CD4-positive, CD25-positive, alpha-beta regulatory T cell (primary cell): ENCODE data around the gene ZNG1B. TPM values are rescaled to one million over a fixed set of nuclear protein-coding genes. Genes with fewer than 3 reads are reported as not detected.
"Not testable (repeated sequence)": the region's sequence is repeated elsewhere in the genome, so short reads cannot be mapped to it uniquely, and the experiment has no call there.

ENCODE experiments used
- ATAC-seq, 2 donors: fragments of 150-1000 bp; cut with Tn5 transposase; one replicate each; pipeline ENCODE4 v1.10.0; 2021; ENCODE audit warnings: low read depth in 2 of 2, moderate number of reproducible peaks in 2 of 2, moderate library complexity in 1 of 2
- DNase-seq, 3 donors: peaks; one replicate each; pipeline versions ENCODE4 v3.0.0 to v3.0.0-alpha.2; 2012 to 2022; ENCODE audit warnings: mixed read lengths in 1 of 3
- H3K27ac ChIP-seq: one replicate; pipeline ENCODE4 v1.7.0; 2013; ENCODE audit warnings: mild to moderate bottlenecking, low read length; ENCODE audit not compliant: insufficient read depth, poor library complexity, severe bottlenecking
- H3K27me3 ChIP-seq: one replicate; pipeline ENCODE4 v1.7.0; 2013; ENCODE audit warnings: low read length; ENCODE audit not compliant: control insufficient read depth, insufficient read depth
- H3K36me3 ChIP-seq: one replicate; pipeline ENCODE4 v1.7.0; 2013; ENCODE audit warnings: mild to moderate bottlenecking, low read length, moderate library complexity; ENCODE audit not compliant: control insufficient read depth, insufficient read depth
- H3K4me1 ChIP-seq: 2 replicates; pipeline ENCODE4 v1.7.0; 2013; ENCODE audit warnings: mild to moderate bottlenecking, low read length; ENCODE audit not compliant: insufficient read depth, control insufficient read depth, poor library complexity, severe bottlenecking
- H3K4me3 ChIP-seq: one replicate; pipeline ENCODE4 v1.7.0; 2013; ENCODE audit warnings: low read depth, mild to moderate bottlenecking, low read length, moderate library complexity
- H3K9me3 ChIP-seq, 2 experiments: 1 replicate in 1 of 2; 2 replicates in 1 of 2; pipeline ENCODE4 v1.7.0; 2013; ENCODE audit warnings: low read length in 2 of 2, mild to moderate bottlenecking in 1 of 2, moderate library complexity in 1 of 2; ENCODE audit not compliant: control insufficient read depth in 2 of 2
- H3K27ac Mint-ChIP-seq, 3 donors: one replicate each; pipeline ENCODE4 v1.8.0; 2020 to 2022; ENCODE audit warnings: mild to moderate bottlenecking in 3 of 3, mixed read lengths in 3 of 3, moderate library complexity in 2 of 3
- H3K27me3 Mint-ChIP-seq: one replicate; pipeline ENCODE4 v1.8.0; 2022; ENCODE audit warnings: mild to moderate bottlenecking, mixed read lengths
- H3K36me3 Mint-ChIP-seq: one replicate; pipeline ENCODE4 v1.8.0; 2020; ENCODE audit warnings: mixed read lengths
- H3K4me1 Mint-ChIP-seq, 4 donors: one replicate each; pipeline ENCODE4 v1.8.0; 2020 to 2022; ENCODE audit warnings: mixed read lengths in 4 of 4, mild to moderate bottlenecking in 1 of 4
- H3K4me3 Mint-ChIP-seq, 4 donors: one replicate each; pipeline ENCODE4 v1.8.0; 2020 to 2022; ENCODE audit warnings: mild to moderate bottlenecking in 4 of 4, mixed read lengths in 4 of 4, moderate library complexity in 3 of 4
- H3K9me3 Mint-ChIP-seq, 7 donors: one replicate each; pipeline ENCODE4 v1.8.0; 2020 to 2022; ENCODE audit warnings: mixed read lengths in 7 of 7, mild to moderate bottlenecking in 3 of 7, moderate library complexity in 2 of 7
- polyA plus RNA-seq, 4 donors: library from polyadenylated mRNA; unstranded; fragments of 300-500 nt; fragmentation: Illumina TruSeq; gene quantifications; one replicate each; pipeline ENCODE4 v1.2.3, GENCODE V29; 2021
- total RNA-seq: library from RNA; stranded (reverse); gene quantifications from one replicate; pipeline ENCODE4 v1.2.3, GENCODE V29; 2022

The ZNG1B gene
- total RNA-seq (35.5 TPM), polyA plus RNA-seq (10 to 100 TPM; 22.2 to 34.6 (median 29.3) TPM)

DNA sequence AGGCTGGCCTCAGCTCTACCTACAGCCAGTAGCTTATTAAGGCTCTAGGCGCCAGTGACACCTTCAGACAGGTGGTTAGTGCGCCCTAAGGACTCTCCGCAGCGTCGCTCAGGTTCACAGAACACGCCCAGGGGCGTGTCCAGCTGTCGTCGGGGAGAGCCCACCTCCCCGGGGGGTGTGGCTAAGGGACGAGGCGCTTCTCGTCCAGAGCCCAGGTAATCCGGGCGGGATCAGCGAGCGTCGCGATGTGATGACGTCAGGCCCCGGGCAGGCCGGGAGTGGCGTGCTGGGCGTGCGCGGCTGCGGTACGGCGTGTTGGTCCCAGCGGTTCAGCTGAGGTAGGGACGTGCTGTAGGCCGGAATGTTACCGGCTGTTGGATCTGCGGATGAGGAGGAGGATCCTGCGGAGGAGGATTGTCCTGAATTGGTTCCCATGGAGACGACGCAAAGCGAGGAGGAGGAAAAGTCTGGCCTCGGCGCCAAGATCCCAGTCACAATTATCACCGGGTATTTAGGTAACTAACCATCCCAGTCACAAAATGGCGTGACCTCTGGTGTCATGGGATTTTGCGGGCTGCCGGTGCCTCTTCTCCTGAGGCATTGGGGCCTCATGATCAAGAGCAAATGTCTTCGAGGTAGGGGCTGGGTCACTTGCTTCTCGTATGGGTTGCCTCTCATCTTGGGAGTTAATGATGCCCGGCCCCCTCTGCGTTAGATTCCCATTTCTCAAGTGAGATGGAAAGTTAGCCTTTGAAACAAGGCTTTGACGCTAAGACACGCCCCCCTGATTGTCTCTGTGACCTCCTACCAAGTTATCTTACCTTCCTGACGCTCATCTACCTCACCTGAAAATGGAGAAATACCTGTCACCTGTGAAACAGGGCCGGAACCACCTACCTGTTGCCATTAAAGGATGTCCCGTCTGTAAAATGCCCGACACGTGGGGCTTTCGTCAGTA, at the start of gene ZNG1B:
Gene ZNG1B (plus strand): TSS at position 184 of the 958 bp plus-strand sequence. CDS start 178 bp downstream, at position 362.
- not testable (repeated sequence) for H3K27me3 ChIP-seq, H3K9me3 ChIP-seq, H3K9me3 Mint-ChIP-seq, H3K36me3 Mint-ChIP-seq, H3K4me1 Mint-ChIP-seq, H3K36me3 ChIP-seq, H3K27me3 Mint-ChIP-seq, ATAC-seq, H3K4me1 ChIP-seq
- peak within 1 kb of the TSS; percentile 91 to 96 (median 93) for H3K27ac Mint-ChIP-seq
- H3K4me3 Mint-ChIP-seq, result peak within 1 kb of the TSS; percentile 86 to 94 (median 90)
- Histone ChIP-seq H3K4me3 (peak within 1 kb of the TSS; percentile 66), H3K27ac (peak within 1 kb of the TSS; percentile 72)
- peak; percentile 7 to 84 (median 77) for DNase-seq

DNA sequence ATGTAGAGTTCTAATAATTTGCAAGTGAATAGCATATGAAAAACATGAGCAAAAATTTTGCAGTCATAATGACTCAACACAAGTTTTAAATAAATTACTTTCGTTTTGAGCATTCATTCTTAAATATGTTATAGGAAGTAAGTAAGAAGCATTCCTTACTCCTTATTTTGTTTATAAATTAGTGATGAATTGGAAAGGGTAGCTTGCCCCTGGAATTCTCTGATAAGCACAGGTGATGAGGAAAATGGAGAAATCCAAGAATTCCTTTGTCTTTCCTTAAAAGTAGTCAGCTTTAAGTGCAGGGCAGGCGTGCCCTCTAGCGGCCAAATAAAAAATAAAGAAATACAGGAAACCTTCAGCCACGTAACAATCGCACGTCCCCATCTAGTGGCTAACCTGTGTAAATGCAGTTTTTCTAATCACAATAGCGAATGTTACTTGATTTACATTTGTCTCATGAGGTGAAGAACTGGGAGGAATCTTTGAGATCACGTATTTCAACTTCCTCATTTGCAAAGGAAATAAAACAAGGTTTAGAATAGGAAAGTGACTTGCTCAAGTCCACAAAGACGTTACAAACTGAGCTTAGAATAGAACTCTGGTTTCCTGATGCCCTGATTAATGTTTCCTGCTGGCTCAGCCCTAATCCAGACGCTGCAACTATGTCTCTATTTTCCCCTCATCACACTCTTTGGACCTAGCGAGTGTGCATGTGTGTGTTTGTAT, 47.2 kb upstream of the ZNG1B start:
- no peaks in the 10 kb centered on the region for H3K27me3 ChIP-seq
- H3K9me3 Mint-ChIP-seq, result no peaks in the 10 kb centered on the region
- no peaks in the 10 kb centered on the region for H3K9me3 ChIP-seq
- H3K4me1 Mint-ChIP-seq, result peaks cover 6 to 18% (median 13%) of the 10 kb centered on the region in 4 donors
- peak; percentile 94 to 97 for ATAC-seq
- peak overlapping the region; percentile 53 to 88 (median 78) for H3K4me3 Mint-ChIP-seq
- no peaks in the 10 kb centered on the region for H3K36me3 Mint-ChIP-seq
- peak; percentile 58 to 88 (median 84) for DNase-seq
- H3K4me1 ChIP-seq, result peaks cover 3% of the 10 kb centered on the region
- H3K36me3 ChIP-seq, result no peaks in the 10 kb centered on the region
- H3K4me3 ChIP-seq, result peak overlapping the region; percentile 81
- peaks cover 35% of the 10 kb centered on the region for H3K27me3 Mint-ChIP-seq
- H3K27ac ChIP-seq, result no peak overlapping the region
- peak overlapping the region in 2 of 3 donors; percentile 34 to 49 for H3K27ac Mint-ChIP-seq

DNA sequence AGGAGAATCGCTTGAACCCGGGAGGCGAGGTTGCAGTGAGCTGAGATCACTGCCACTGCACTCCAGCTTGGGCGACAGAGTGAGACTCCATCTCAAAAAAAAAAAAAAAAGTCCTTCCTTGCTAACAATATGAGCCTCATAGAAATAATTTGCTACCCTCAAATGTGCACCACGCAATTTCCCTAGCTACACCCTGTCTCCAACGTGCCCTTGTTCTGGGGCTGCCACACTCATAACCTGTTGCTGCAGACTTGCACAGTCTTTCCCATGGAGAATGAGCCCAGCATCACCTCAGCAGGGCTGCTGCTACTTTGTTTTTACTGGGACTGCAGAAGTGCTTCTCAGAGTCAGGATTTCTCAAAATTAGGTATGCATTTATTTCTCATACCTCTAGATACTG, 46.4 kb upstream of the ZNG1B start:
- Histone ChIP-seq H3K9me3 (no peaks in the 10 kb centered on the region), H3K4me1 (peaks cover 3% of the 10 kb centered on the region), H3K36me3 (no peaks in the 10 kb centered on the region), H3K27ac (no peak overlapping the region), H3K4me3 (no peak overlapping the region), H3K27me3 (no peaks in the 10 kb centered on the region)
- Mint-ChIP-seq H3K4me1 (peaks cover 6 to 18% (median 13%) of the 10 kb centered on the region in 4 donors), H3K9me3 (no peaks in the 10 kb centered on the region), H3K4me3 (peak overlapping the region in 2 of 4 donors; percentile 15 to 80), H3K36me3 (no peaks in the 10 kb centered on the region), H3K27ac (no peak overlapping the region), H3K27me3 (peaks cover 30% of the 10 kb centered on the region)
- ATAC-seq, result no peak
- no peak for DNase-seq

DNA sequence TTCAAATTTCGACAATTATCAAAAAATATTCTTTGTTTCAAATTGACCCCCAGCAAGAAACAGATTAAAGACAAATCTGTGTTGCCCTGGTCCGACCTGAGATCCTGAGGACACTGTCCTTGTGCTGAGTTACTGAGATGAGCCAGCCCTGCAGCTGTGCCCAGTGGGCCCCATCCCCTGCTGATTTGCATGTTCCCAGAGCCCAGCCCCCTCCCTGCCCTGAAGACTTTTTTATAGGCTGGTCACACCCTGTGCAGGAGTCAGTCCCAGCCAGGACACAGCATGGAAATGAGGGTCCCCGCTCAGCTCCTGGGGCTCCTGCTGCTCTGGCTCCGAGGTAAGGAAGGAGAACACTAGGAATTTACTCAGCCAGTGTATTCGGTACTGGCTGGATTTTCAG, 31.4 kb upstream of the ZNG1B start:
- no peak for ATAC-seq
- H3K27me3 Mint-ChIP-seq, result peaks cover 36% of the 10 kb centered on the region
- H3K4me1 Mint-ChIP-seq, result no peaks in the 10 kb centered on the region
- H3K27ac Mint-ChIP-seq, result no peak overlapping the region
- H3K4me1 ChIP-seq, result no peaks in the 10 kb centered on the region
- no peak overlapping the region for H3K4me3 Mint-ChIP-seq
- H3K27ac ChIP-seq, result no peak overlapping the region
- H3K36me3 ChIP-seq, result no peaks in the 10 kb centered on the region
- DNase-seq, result no peak
- H3K27me3 ChIP-seq, result peaks cover 13% of the 10 kb centered on the region
- no peak overlapping the region for H3K4me3 ChIP-seq
- H3K9me3 ChIP-seq, result no peaks in the 10 kb centered on the region
- peaks cover 0 to 1% (median 0%) of the 10 kb centered on the region in 7 donors for H3K9me3 Mint-ChIP-seq
- H3K36me3 Mint-ChIP-seq, result no peaks in the 10 kb centered on the region

DNA sequence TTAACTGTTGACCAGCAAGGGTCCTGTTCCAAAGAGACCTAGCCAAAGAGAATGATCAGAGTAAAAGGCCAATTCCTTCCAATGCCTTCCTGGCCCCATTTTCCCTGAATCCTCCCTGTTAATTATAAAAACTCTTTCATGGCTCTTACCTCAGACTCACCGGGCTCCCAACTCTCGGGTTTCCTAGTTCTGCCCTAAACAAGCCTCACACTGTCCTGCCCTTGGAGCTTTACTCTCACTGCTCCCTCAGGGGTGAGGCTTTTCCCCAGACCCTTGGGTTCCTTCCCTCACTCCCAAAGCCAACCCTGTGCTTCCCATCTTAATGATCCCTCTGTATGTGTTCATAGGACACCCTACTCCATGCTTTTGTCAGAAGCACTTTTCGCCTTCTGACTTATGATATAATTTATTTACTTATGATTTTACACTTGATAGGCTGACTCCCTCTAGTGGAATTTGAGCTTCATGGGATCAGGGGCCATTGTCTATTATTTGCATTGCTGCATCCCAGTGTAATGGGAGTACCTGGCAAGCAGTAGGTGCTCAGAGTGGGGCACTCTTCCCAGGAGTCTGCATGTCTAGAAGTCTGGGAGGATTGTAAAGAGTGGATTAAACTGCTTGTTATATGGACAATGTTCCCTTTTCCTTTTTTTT, 29.9 kb upstream of the ZNG1B start:
- no peak overlapping the region for H3K4me3 Mint-ChIP-seq
- no peaks in the 10 kb centered on the region for H3K36me3 Mint-ChIP-seq
- no peak for ATAC-seq
- peaks cover 0 to 1% (median 0%) of the 10 kb centered on the region in 7 donors for H3K9me3 Mint-ChIP-seq
- H3K27me3 ChIP-seq, result peaks cover 13% of the 10 kb centered on the region
- no peaks in the 10 kb centered on the region for H3K9me3 ChIP-seq
- peak in 1 of 3 donors; percentile 22 for DNase-seq
- H3K27ac ChIP-seq, result no peak overlapping the region
- no peak overlapping the region for H3K4me3 ChIP-seq
- no peaks in the 10 kb centered on the region for H3K4me1 Mint-ChIP-seq
- no peak overlapping the region for H3K27ac Mint-ChIP-seq
- H3K36me3 ChIP-seq, result no peaks in the 10 kb centered on the region
- H3K4me1 ChIP-seq, result no peaks in the 10 kb centered on the region
- H3K27me3 Mint-ChIP-seq, result peaks cover 29% of the 10 kb centered on the region

DNA sequence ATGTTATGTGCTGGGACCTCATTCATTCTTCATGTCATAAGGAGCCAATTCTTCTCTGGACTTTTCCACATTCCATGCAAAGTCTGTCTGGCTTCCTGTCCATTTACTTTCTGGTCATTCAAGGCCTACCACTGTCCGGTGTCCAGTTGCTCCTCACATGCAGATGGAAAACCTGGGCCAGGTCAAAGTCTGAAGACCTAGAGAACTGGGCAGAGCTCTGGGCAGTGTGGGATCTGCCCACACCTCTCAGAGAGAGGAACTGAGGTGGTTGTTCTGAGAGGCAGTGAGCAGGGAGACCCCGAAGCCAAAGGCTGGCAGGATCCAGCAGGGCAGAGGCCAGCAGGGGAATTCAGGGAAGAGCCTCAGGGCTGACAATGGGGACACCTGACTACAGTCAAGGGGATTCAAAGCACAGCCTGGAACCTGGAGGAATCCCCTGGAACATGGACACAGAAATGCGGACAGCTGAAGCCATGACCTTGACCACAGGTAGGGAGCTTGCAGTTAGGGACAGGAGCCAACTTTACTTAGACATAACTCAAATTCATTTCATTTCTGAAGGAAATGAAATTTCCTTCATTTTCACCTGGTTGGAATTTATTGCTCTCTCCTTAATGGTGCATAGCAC, 25.7 kb upstream of the ZNG1B start:
- not testable (repeated sequence) for H3K9me3 Mint-ChIP-seq, ATAC-seq, H3K4me3 ChIP-seq, H3K9me3 ChIP-seq, H3K4me1 Mint-ChIP-seq, H3K4me1 ChIP-seq, H3K27me3 ChIP-seq, DNase-seq, H3K36me3 ChIP-seq, H3K27ac Mint-ChIP-seq, H3K4me3 Mint-ChIP-seq, H3K36me3 Mint-ChIP-seq, H3K27ac ChIP-seq
- H3K27me3 Mint-ChIP-seq, result peaks cover 22% of the 10 kb centered on the region

DNA sequence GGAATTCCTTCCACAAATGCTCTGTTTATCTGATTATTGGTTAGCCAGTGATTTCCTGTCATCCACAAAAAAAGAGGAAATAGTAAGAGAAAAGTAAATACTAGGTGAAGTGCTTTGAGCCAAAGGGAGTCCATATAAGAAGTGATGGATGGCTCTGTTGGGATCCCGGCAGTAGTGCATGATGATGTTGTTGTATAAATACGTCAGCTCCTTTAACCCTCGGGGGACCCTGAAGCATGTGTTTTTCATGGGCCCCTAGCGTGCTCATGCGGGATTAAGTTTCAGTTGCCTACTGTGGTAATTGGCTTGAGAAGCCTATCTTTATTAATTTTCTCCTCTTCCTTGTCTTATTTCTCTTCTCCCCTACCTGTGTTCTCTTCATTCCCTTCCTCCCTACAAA, 24.7 kb upstream of the ZNG1B start:
- ATAC-seq, H3K9me3 ChIP-seq, H3K4me1 Mint-ChIP-seq, H3K4me3 ChIP-seq, DNase-seq, H3K27ac ChIP-seq, H3K27me3 ChIP-seq, H3K4me1 ChIP-seq, H3K36me3 Mint-ChIP-seq, H3K4me3 Mint-ChIP-seq, H3K9me3 Mint-ChIP-seq, H3K36me3 ChIP-seq, H3K27ac Mint-ChIP-seq: not testable (repeated sequence)
- peaks cover 13% of the 10 kb centered on the region for H3K27me3 Mint-ChIP-seq
